ENCODE measurements around the gene ERG28. TPM values are rescaled to one million over a fixed set of nuclear protein-coding genes. Genes with fewer than 3 reads are reported as not detected.

Gene ERG28
- 28.3 and 33.7 TPM in 2 replicates for total RNA-seq

GRCh38 chr14:75660630-75661498 is at the start of gene ERG28, which contains the start of gene TTLL5:
TSS of gene ERG28 (minus strand) at chr14:75660876. CDS start at chr14:75657502, 3,374 bp downstream.
TSS of gene TTLL5 (plus strand) at chr14:75661246. CDS start at chr14:75663150, 1,904 bp downstream.

Other genes with a start within 250 kb of the ERG28 start
- 87.2 and 93.1 TPM in 2 replicates for gene JDP2, start 232.9 kb downstream of the ERG28 start, total RNA-seq
- not detected in 2 replicates for gene BATF, start 138.4 kb downstream of the ERG28 start, total RNA-seq
- gene FLVCR2, start 82.3 kb downstream of the ERG28 start, total RNA-seq, result 5.0 and 5.8 TPM in 2 replicates
- 22.3 and 28.8 TPM in 2 replicates for gene TTLL5, start 370 bp upstream of the ERG28 start, total RNA-seq

Measured in myometrial cell (primary cell).